Aorta (tissue), 5 donors: ENCODE data around the gene STRN3. TPM values are rescaled to one million over a fixed set of nuclear protein-coding genes. Genes with fewer than 3 reads are reported as not detected.

Experiments used
- ATAC-seq: fragments of 200-7000 bp; cut with Tn5 transposase; one replicate; pipeline ENCODE4 v1.9.1; 2022; ENCODE audit warnings: moderate library complexity; ENCODE audit not compliant: low FRiP score
- DNase-seq, 2 donors: peaks; one replicate each; pipeline ENCODE4 v3.0.0-alpha.2; 2020
- H3K27ac ChIP-seq, 2 donors: one replicate each; pipeline ENCODE4 v1.5.1; 2013; ENCODE audit warnings: low read length in 2 of 2, mild to moderate bottlenecking in 2 of 2, moderate library complexity in 2 of 2, control low read depth in 1 of 2, inconsistent platforms in 1 of 2, low read depth in 1 of 2
- H3K27me3 ChIP-seq, 2 donors: one replicate each; pipeline ENCODE4 v1.6.1; 2013; ENCODE audit warnings: control low read depth in 1 of 2, low read length in 1 of 2, mild to moderate bottlenecking in 1 of 2, moderate library complexity in 1 of 2; ENCODE audit not compliant: insufficient read depth in 2 of 2, control insufficient read depth in 1 of 2
- H3K36me3 ChIP-seq, 2 donors: one replicate each; pipeline ENCODE4 v1.6.1; 2013; ENCODE audit warnings: control low read depth in 1 of 2, low read length in 1 of 2, mild to moderate bottlenecking in 1 of 2; ENCODE audit not compliant: insufficient read depth in 2 of 2, control insufficient read depth in 1 of 2
- H3K4me1 ChIP-seq, 2 donors: one replicate each; pipeline ENCODE4 v1.6.1; 2013; ENCODE audit warnings: low read length in 2 of 2, control low read depth in 1 of 2, mild to moderate bottlenecking in 1 of 2, moderate library complexity in 1 of 2; ENCODE audit not compliant: insufficient read depth in 2 of 2, control insufficient read depth in 1 of 2
- H3K4me3 ChIP-seq, 2 donors: one replicate each; pipeline ENCODE4 v1.5.1; 2013; ENCODE audit warnings: low read length in 2 of 2, control low read depth in 1 of 2, mild to moderate bottlenecking in 1 of 2
- H3K9me3 ChIP-seq: one replicate; pipeline ENCODE4 v1.6.1; 2013; ENCODE audit warnings: mild to moderate bottlenecking, low read length; ENCODE audit not compliant: control insufficient read depth
- WGBS, 2 donors: extraction: QIAGEN DNeasy Blood & Tissue Kit; methylation state at CpG; one replicate each; pipeline ENCODE4 v1.1.7; 2013; 5-methylcytosine and 5-hydroxymethylcytosine counted together
- intact Hi-C, 2 donors: fragments of 100-400 bp; cut with DNase I; formaldehyde crosslinking; loops; one replicate each; pipeline versions ENCODE4 v1.14.2 to v1.15.0; 2022
- polyA plus RNA-seq, 2 donors: library from polyadenylated mRNA; stranded (reverse); fragments of 200-250 nt; gene quantifications; one replicate each; pipeline ENCODE4 v1.2.3, GENCODE V29; 2013
- total RNA-seq, 2 donors: library from RNA; stranded (reverse); fragmentation: NEBNext Ultra II Directional; extraction: Animal tissue kit (Norgen Biotek cat#: 25700); gene quantifications; one replicate each; pipeline ENCODE4 v1.2.1, GENCODE V29; 2021
- donor health status: healthy with polysubstance abuse.
- donor health status: Bipolar disorder and iron deficiency.
- donor health status: DM: no; HTN: no; CAD: no.
- donor health status: DM: no; HTN: no; CAD: no.
- donor health status: DM: yes; HTN: yes; CAD: no.

Gene STRN3
- total and polyA plus RNA-seq, 4 donors = 11.4 to 64.5 (median 32.6) TPM

GRCh38 chr14:31027847-31028246, 1.7 kb upstream of the STRN3 start:
- H3K4me1 ChIP-seq = no peaks in the 10 kb centered on the region
- H3K36me3 ChIP-seq = no peaks in the 10 kb centered on the region
- no peaks in the 10 kb centered on the region for H3K9me3 ChIP-seq
- ATAC-seq = no peak
- no peaks in the 10 kb centered on the region for H3K27me3 ChIP-seq
- DNase-seq = no peak
- intact Hi-C loops = loop anchor here (5.0 kb wide), 3 partner anchors 46 to 54 kb away; no protein-coding TSS in a partner anchor
- H3K27ac ChIP-seq = no peak overlapping the region
- WGBS, 2 donors = 97 to 98% methylated on average over 1 of the region's 1 CpG
- no peak overlapping the region for H3K4me3 ChIP-seq

GRCh38 chr14:31026450-31027235, 464 bp upstream of the STRN3 start:
- Histone ChIP-seq H3K27ac (peak overlapping the region; percentile 51 to 80), H3K36me3 (no peaks in the 10 kb centered on the region), H3K9me3 (no peaks in the 10 kb centered on the region), H3K4me3 (peak overlapping the region; percentile 7 to 93), H3K27me3 (no peaks in the 10 kb centered on the region), H3K4me1 (no peaks in the 10 kb centered on the region)
- ATAC-seq = peak; percentile 99
- intact Hi-C loops = loop anchor here (5.0 kb wide), 3 partner anchors 44 to 56 kb away; no protein-coding TSS in a partner anchor
- 0 to 1% methylated on average over 36 to 48 of the region's 48 CpGs for WGBS, 2 donors
- peak; percentile 98 for DNase-seq

- H3K4me3 ChIP-seq = peak within 1 kb of the TSS; percentile 50 to 93
- WGBS, 2 donors = 1% methylated on average over 48 to 53 of the region's 53 CpGs
- no peaks in the 10 kb centered on the region for H3K36me3 ChIP-seq
- H3K4me1 ChIP-seq = peaks cover 0 to 2% of the 10 kb centered on the region in 2 donors
- intact Hi-C loops = loop anchor here (5.0 kb wide), 3 partner anchors 43 to 57 kb away; no protein-coding TSS in a partner anchor
- no peaks in the 10 kb centered on the region for H3K27me3 ChIP-seq
- no peaks in the 10 kb centered on the region for H3K9me3 ChIP-seq
- DNase-seq = peak; percentile 59 to 84
- peak; percentile 56 for ATAC-seq
- H3K27ac ChIP-seq = peak within 1 kb of the TSS; percentile 87 to 96
Measured at GRCh38 chr14:31025367-31026076, 657 bp downstream of the STRN3 start, which contains the start of gene AP4S1. AP4S1 (plus strand) TSS chr14:31025649; CDS start chr14:31066197, 40,548 bp downstream.

GRCh38 chr14:31024577-31025366, 1.4 kb downstream of the STRN3 start:
- peaks cover 0 to 2% of the 10 kb centered on the region in 2 donors for H3K4me1 ChIP-seq
- H3K9me3 ChIP-seq = no peaks in the 10 kb centered on the region
- no peaks in the 10 kb centered on the region for H3K36me3 ChIP-seq
- H3K27me3 ChIP-seq = no peaks in the 10 kb centered on the region
- intact Hi-C loops = loop anchor here (5.0 kb wide), 3 partner anchors 42 to 58 kb away; no protein-coding TSS in a partner anchor
- peak overlapping the region; percentile 50 to 93 for H3K4me3 ChIP-seq
- 1% methylated on average over 11 of the region's 11 CpGs for WGBS, 2 donors
- DNase-seq (no peak), ATAC-seq (no peak)
- H3K27ac ChIP-seq = peak overlapping the region; percentile 38 to 87

GRCh38 chr14:31024010-31024480, 2.1 kb downstream of the STRN3 start:
- no peaks in the 10 kb centered on the region for H3K36me3 ChIP-seq
- no peaks in the 10 kb centered on the region for H3K27me3 ChIP-seq
- H3K27ac ChIP-seq = no peak overlapping the region
- intact Hi-C loops = no loop called here
- DNase-seq (no peak), ATAC-seq (no peak)
- H3K4me3 ChIP-seq = no peak overlapping the region
- H3K9me3 ChIP-seq = no peaks in the 10 kb centered on the region
- H3K4me1 ChIP-seq = peaks cover 0 to 2% of the 10 kb centered on the region in 2 donors

- no peaks in the 10 kb centered on the region for H3K9me3 ChIP-seq
- ATAC-seq = no peak
- 72 to 73% methylated on average over 2 of the region's 2 CpGs for WGBS, 2 donors
Measured at GRCh38 chr14:31022386-31022785, 3.8 kb downstream of the STRN3 start.

GRCh38 chr14:31021576-31021949, 4.6 kb downstream of the STRN3 start:
- H3K27ac ChIP-seq = no peak overlapping the region
- no peak overlapping the region for H3K4me3 ChIP-seq
- DNase-seq (no peak), ATAC-seq (no peak)
- H3K4me1 ChIP-seq = peaks cover 0 to 2% of the 10 kb centered on the region in 2 donors
- intact Hi-C loops = no loop called here
- H3K27me3 ChIP-seq = no peaks in the 10 kb centered on the region
- peaks cover 0 to 2% of the 10 kb centered on the region in 2 donors for H3K36me3 ChIP-seq
- no peaks in the 10 kb centered on the region for H3K9me3 ChIP-seq
- WGBS, 2 donors = 77 to 78% methylated on average over 4 of the region's 4 CpGs

More at GRCh38 chr14:31022386-31022785, 3.8 kb downstream of the STRN3 start:
- no peaks in the 10 kb centered on the region for H3K27me3 ChIP-seq
- no peak overlapping the region for H3K4me3 ChIP-seq
- intact Hi-C loops = no loop called here
- peaks cover 0 to 2% of the 10 kb centered on the region in 2 donors for H3K4me1 ChIP-seq
- H3K36me3 ChIP-seq = peaks cover 0 to 2% of the 10 kb centered on the region in 2 donors
- H3K27ac ChIP-seq = no peak overlapping the region
- no peak for DNase-seq
